GM23248 (cell line): ENCODE results near the gene LNPK.

ENCODE experiments used
- EZH2 ChIP-seq: fragments of 200-600 bp; sonication (generic); IDR thresholded peaks from 2 replicates; pipeline ENCODE4 v1.6.1; 2018; ENCODE audit warnings: antibody characterized with exemption, mild to moderate bottlenecking; ENCODE audit not compliant: insufficient read depth, poor library complexity, severe bottlenecking
- EZH2phosphoT487 ChIP-seq: fragments of 200-600 bp; sonication (generic); IDR thresholded peaks from 2 replicates; pipeline ENCODE4 v1.6.1; 2018; ENCODE audit warnings: antibody characterized with exemption, moderate library complexity, mild to moderate bottlenecking, low read depth; ENCODE audit not compliant: insufficient read depth

DNA sequence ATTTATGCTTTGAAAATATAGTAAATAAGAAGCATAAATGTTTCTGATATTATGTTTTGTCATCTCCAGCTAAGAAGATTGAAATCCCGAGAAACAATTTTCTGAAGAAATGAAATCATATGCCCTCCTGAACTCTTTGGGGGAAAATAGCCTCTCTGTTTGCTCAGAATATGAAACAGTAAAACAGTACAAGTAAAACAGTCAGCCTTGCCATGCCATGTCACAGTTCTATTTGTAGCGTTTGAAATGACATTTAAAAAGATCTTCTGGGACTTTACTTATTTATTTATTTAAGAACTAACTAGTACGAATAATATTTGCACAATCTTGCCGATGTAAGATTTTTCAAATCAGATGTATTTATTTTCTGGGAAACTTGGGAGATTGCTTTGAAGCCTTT lies 98.0 kb downstream of the LNPK start:
- TF ChIP-seq EZH2 (no peak), EZH2phosphoT487 (no peak)
